Ovary (tissue), 9 donors: ENCODE results near the gene KIAA1217. TPM values are rescaled to one million over a fixed set of nuclear protein-coding genes. Genes with fewer than 3 reads are reported as not detected.

Experiments
- DNase-seq, 5 donors: peaks; one replicate each; pipeline ENCODE4 v3.0.0-alpha.2; 2019 to 2020
- H3K27ac ChIP-seq, 2 donors: fragments of 200-600 bp; one replicate each; pipeline versions ENCODE4 v1.5.1 to v1.8.0; 2019 to 2022
- H3K27me3 ChIP-seq: fragments of 200-600 bp; one replicate; pipeline ENCODE4 v1.8.0; 2022
- H3K36me3 ChIP-seq: fragments of 200-600 bp; sonication (generic); one replicate; pipeline ENCODE4 v1.5.1; 2019
- H3K4me1 ChIP-seq: one replicate; pipeline ENCODE4 v1.8.1; 2013; ENCODE audit warnings: mild to moderate bottlenecking, moderate library complexity; ENCODE audit not compliant: insufficient read depth
- H3K4me3 ChIP-seq: fragments of 200-600 bp; sonication (generic); one replicate; pipeline ENCODE4 v1.5.1; 2017
- H3K9me3 ChIP-seq, 2 donors: fragments of 200-600 bp in 1 of 2; sonication (generic) in 1 of 2; one replicate each; pipeline versions ENCODE4 v1.5.1 to v1.8.1; 2013 to 2019; ENCODE audit warnings: mild to moderate bottlenecking in 1 of 2, moderate library complexity in 1 of 2
- CTCF ChIP-seq, 3 donors: fragments of 450-650 bp in 2 of 3; fragments of 200-600 bp in 1 of 3; IDR thresholded peaks; one replicate each; pipeline versions ENCODE4 v1.5.1 to v1.8.0; 2016 to 2022; ENCODE audit warnings: antibody characterized with exemption in 3 of 3, mild to moderate bottlenecking in 1 of 3
- EP300 ChIP-seq: sonication (generic); formaldehyde crosslinking; IDR thresholded peaks from one replicate; pipeline ENCODE4 v1.6.1; 2017; ENCODE audit warnings: antibody characterized with exemption
- POLR2A ChIP-seq: fragments of 450-650 bp; IDR thresholded peaks from one replicate; pipeline ENCODE4 v1.6.1; 2017; ENCODE audit warnings: antibody characterized with exemption, mild to moderate bottlenecking, moderate library complexity
- WGBS, 3 donors: extraction: QIAGEN DNeasy Blood & Tissue Kit in 1 of 3; methylation state at CpG; one replicate each; pipeline versions ENCODE4 v1.1.5 to v1.1.7; 2013 to 2017; 5-methylcytosine and 5-hydroxymethylcytosine counted together
- intact Hi-C, 4 donors: fragments of 100-400 bp; cut with DNase I; formaldehyde crosslinking; loops; one replicate each; pipeline versions ENCODE4 v1.11.0 to v1.15.1; 2022 to 2023
- polyA plus RNA-seq, 2 donors: library from polyadenylated mRNA; stranded (reverse); fragments of 200-250 nt in 1 of 2; fragments of 350-450 nt in 1 of 2; fragmentation: Illumina TruSeq in 1 of 2; extraction: RNeasy Lipid Tissue Mini Kit (QIAGEN cat#74804) in 1 of 2; gene quantifications; one replicate each; pipeline ENCODE4 v1.2.3, GENCODE V29; 2013 to 2014
- total RNA-seq, 7 donors: library from RNA; depleted of rRNA in 2 of 7; stranded (reverse); fragments of >200 nt in 2 of 7; fragmentation: NEBNext Ultra II Directional in 3 of 7; extraction: Animal tissue kit (Norgen Biotek cat#: 25700) in 3 of 7; gene quantifications; one replicate each; pipeline versions ENCODE4 v1.1.0 to v1.2.4, GENCODE V29; 2016 to 2023
- donor health status: DM: no; HTN: no; CAD: no; lungs with moderate emphysema.
- donor health status: DM: no; HTN: no; CAD: no.
- donor health status: Bipolar disorder and iron deficiency.
- donor health status: DM: yes; HTN: yes; CAD: no.
- donor health status: DM: no; HTN: no; CAD: no.
- donor health status: DM: yes; HTN: yes; CAD: no.

The KIAA1217 gene
- total and polyA plus RNA-seq, 9 donors: 7.2 to 47.1 (median 23.0) TPM

- no peak overlapping the region for H3K4me3 ChIP-seq
- no peak for TF ChIP-seq EP300
- no peak for TF ChIP-seq POLR2A
- no peak for TF ChIP-seq CTCF (IDR thresholded peaks at IDR 0.05)
- 18 to 32% (median 21%) methylated on average over 5 of the region's 5 CpGs for WGBS, 3 donors
- H3K27me3 ChIP-seq: no peaks in the 10 kb centered on the region
- DNase-seq: no peak
- H3K9me3 ChIP-seq: no peaks in the 10 kb centered on the region
- intact Hi-C loops: no loop called here
- no peaks in the 10 kb centered on the region for H3K4me1 ChIP-seq
- no peak overlapping the region for H3K27ac ChIP-seq
- H3K36me3 ChIP-seq: no peaks in the 10 kb centered on the region
These were observed 40.4 kb upstream of the KIAA1217 start for GRCh38 chr10:24168258-24169170.

- Histone ChIP-seq H3K27ac (no peak overlapping the region), H3K4me1 (no peaks in the 10 kb centered on the region), H3K9me3 (no peaks in the 10 kb centered on the region), H3K4me3 (no peak overlapping the region), H3K36me3 (no peaks in the 10 kb centered on the region), H3K27me3 (no peaks in the 10 kb centered on the region)
- intact Hi-C loops: no loop called here
- TF ChIP-seq POLR2A (no peak), CTCF (IDR thresholded peaks at IDR 0.05) (no peak), EP300 (no peak)
- WGBS, 3 donors: 80 to 86% (median 86%) methylated on average over 5 of the region's 5 CpGs
- DNase-seq: no peak
These were observed 38.7 kb upstream of the KIAA1217 start for GRCh38 chr10:24170199-24170598.

GRCh38 chr10:24172909-24173308 is 36.0 kb upstream of the KIAA1217 start:
- TF ChIP-seq EP300 (no peak), POLR2A (no peak)
- intact Hi-C loops: no loop called here
- Histone ChIP-seq H3K4me1 (no peaks in the 10 kb centered on the region), H3K27ac (no peak overlapping the region), H3K4me3 (no peak overlapping the region), H3K9me3 (no peaks in the 10 kb centered on the region), H3K36me3 (no peaks in the 10 kb centered on the region), H3K27me3 (no peaks in the 10 kb centered on the region)
- no peak for DNase-seq
- whole genome bisulfite sequencing, 3 donors: 96 to 98% (median 98%) methylated on average over 3 of the region's 3 CpGs

- H3K9me3 ChIP-seq: no peaks in the 10 kb centered on the region
- TF ChIP-seq POLR2A: no peak
- intact Hi-C loops: no loop called here
These were observed 34.9 kb upstream of the KIAA1217 start for GRCh38 chr10:24174014-24174413.

GRCh38 chr10:24176658-24177057 is 32.3 kb upstream of the KIAA1217 start:
- intact Hi-C loops: no loop called here
- H3K27me3 ChIP-seq: no peaks in the 10 kb centered on the region
- no peak overlapping the region for H3K4me3 ChIP-seq
- no peak for DNase-seq
- H3K27ac ChIP-seq: no peak overlapping the region
- H3K36me3 ChIP-seq: no peaks in the 10 kb centered on the region
- no peaks in the 10 kb centered on the region for H3K9me3 ChIP-seq
- no peaks in the 10 kb centered on the region for H3K4me1 ChIP-seq
- no peak for TF ChIP-seq EP300
- TF ChIP-seq CTCF (IDR thresholded peaks at IDR 0.05): no peak
- no peak for TF ChIP-seq POLR2A
- WGBS, 3 donors: 95 to 97% (median 96%) methylated on average over 19 of the region's 19 CpGs

More at GRCh38 chr10:24174014-24174413, 34.9 kb upstream of the KIAA1217 start:
- Histone ChIP-seq H3K4me3 (no peak overlapping the region), H3K4me1 (no peaks in the 10 kb centered on the region), H3K27ac (no peak overlapping the region), H3K27me3 (no peaks in the 10 kb centered on the region), H3K36me3 (no peaks in the 10 kb centered on the region)
- WGBS, 3 donors: 83 to 92% (median 84%) methylated on average over 2 of the region's 2 CpGs
- no peak for DNase-seq
